Measurements from ENCODE around the gene SPOP. TPM values are rescaled to one million over a fixed set of nuclear protein-coding genes. Genes with fewer than 3 reads are reported as not detected.

SPOP gene
- total and polyA plus RNA-seq, 9 of the 15 experiments (the other 6 are each of a cell fraction or from before 2014, with no cell fraction given), result 34.2 to 65.9 (median 39.7) TPM

GRCh38 chr17:49587366-49588073, 90.4 kb downstream of the SPOP start:
- TF ChIP-seq EZH2 (IDR thresholded peaks at IDR 0.05; ENCODE audit: borderline replicate concordance, low read depth, low read length) (no peak), ETS1 (conservative IDR thresholded peaks at IDR 0.05; ENCODE audit: control insufficient read depth, low read depth, low read length) (no peak)
- DNase-seq (ENCODE audit: extremely low read depth in 1 of 4, low spot score in 3 of 4), result no peak
- intact Hi-C loops (cut with micrococcal nuclease), result no loop called here
- Histone ChIP-seq H3K9me1 (ENCODE audit: control insufficient read depth, insufficient read depth, low read length) (no peaks in the 10 kb centered on the region), H3K9me3 (replicated peaks; ENCODE audit: control insufficient read depth, insufficient read depth, low read depth, low read length) (no peaks in the 10 kb centered on the region), H3K9ac (ENCODE audit: insufficient read depth in 1 of 2, low read depth in 2 of 2, low read length in 2 of 2) (no peak overlapping the region), H3K36me3 (ENCODE audit: control insufficient read depth, insufficient read depth, low read length) (no peaks in the 10 kb centered on the region), H4K20me1 (replicated peaks; ENCODE audit: control insufficient read depth, insufficient read depth, low read length) (0 out of 2 replicates have a peak, but pooled peaks cover 7% of the 10 kb centered on the region), H3K4me3 (no peak overlapping the region), H3K4me2 (ENCODE audit: insufficient read depth, low read length) (no peak overlapping the region), H3K4me1 (replicated peaks in 1 of 2; ENCODE audit: control insufficient read depth in 2 of 2, insufficient read depth in 2 of 2, low read length in 2 of 2) (no peaks in the 10 kb centered on the region), H3K79me2 (ENCODE audit: control insufficient read depth, insufficient read depth, low read length) (no peaks in the 10 kb centered on the region), H2AFZ (ENCODE audit: low read depth, low read length) (no peak overlapping the region), H3K27ac (ENCODE audit: extremely low read depth, low read depth, low read length) (no peak overlapping the region), H3K27me3 (ENCODE audit: control insufficient read depth in 2 of 2, insufficient read depth in 2 of 2, low read length in 2 of 2) (no peaks in the 10 kb centered on the region)
- FAIRE-seq, result no peak
- ChIA-PET CTCF (ENCODE audit: low intra/inter-chr PET ratio) (no interaction called here), POLR2A (interaction anchor here (2.0 kb wide), 1 partner anchor 10 kb away, joined by 8 read pairs; no protein-coding TSS in a partner anchor)
- in situ Hi-C loops (cut with MboI), result no loop called here
- no peak for ATAC-seq
- BruUV-seq (replicated peaks), result no TSS peak
- 33% methylated on average over 7 of the region's 12 CpGs for WGBS (ENCODE audit: insufficient coverage, low coverage, missing lambda C conversion rate)
